SK-N-SH (cell line): Measurements from ENCODE around the gene STXBP1.

Experiments used
- FOSL2 ChIP-seq: IDR thresholded peaks from 2 replicates; pipeline ENCODE4 v1.4.0; 2012; ENCODE audit warnings: low read depth, mild to moderate bottlenecking, moderate library complexity, borderline replicate concordance
- MXI1 ChIP-seq: IDR thresholded peaks from 2 replicates; pipeline ENCODE4 v1.6.1; 2012; ENCODE audit warnings: mild to moderate bottlenecking, low read depth, low read length, improper control_type of control experiment
- RCOR1 ChIP-seq: fragments of 150-350 bp; IDR thresholded peaks from 2 replicates; pipeline ENCODE4 v1.6.1; 2017; ENCODE audit warnings: antibody characterized with exemption, low read length
- RXRA ChIP-seq: IDR thresholded peaks from 2 replicates; pipeline ENCODE4 v1.4.0; 2012; ENCODE audit warnings: low read depth, mild to moderate bottlenecking, borderline replicate concordance
- YY1 ChIP-seq: IDR thresholded peaks from 2 replicates; pipeline ENCODE4 v1.4.0; 2012; ENCODE audit warnings: low read depth, mild to moderate bottlenecking
- TF ChIP-seq, protein P1 (sequence below): fragments of 200-600 bp; sonication (generic); IDR thresholded peaks from 2 replicates; pipeline ENCODE4 v1.6.1; 2017; ENCODE audit warnings: antibody characterized with exemption, mild to moderate bottlenecking, moderate library complexity

DNA sequence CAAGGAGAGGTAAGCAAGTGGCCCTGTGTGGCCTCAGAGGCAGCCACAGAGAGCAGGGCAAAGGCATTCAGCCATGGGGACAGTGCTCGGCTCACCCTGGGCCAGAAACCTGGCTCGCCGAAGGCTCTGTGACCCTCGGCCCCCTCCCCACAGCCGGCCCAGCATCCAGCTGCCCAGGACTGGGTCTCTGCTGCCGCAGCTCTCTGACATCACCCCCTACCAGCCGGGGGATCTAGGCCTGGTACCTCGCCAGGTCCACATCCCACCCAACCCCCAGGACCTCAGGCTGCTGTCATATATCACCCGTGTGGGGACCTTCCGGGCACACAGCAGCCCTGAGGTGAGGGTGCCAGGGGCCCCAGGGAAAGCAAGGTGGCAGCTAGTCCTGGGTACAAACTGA, 100.8 kb downstream of the STXBP1 start:
- TF ChIP-seq MXI1: no peak
- TF ChIP-seq, protein P1, sequence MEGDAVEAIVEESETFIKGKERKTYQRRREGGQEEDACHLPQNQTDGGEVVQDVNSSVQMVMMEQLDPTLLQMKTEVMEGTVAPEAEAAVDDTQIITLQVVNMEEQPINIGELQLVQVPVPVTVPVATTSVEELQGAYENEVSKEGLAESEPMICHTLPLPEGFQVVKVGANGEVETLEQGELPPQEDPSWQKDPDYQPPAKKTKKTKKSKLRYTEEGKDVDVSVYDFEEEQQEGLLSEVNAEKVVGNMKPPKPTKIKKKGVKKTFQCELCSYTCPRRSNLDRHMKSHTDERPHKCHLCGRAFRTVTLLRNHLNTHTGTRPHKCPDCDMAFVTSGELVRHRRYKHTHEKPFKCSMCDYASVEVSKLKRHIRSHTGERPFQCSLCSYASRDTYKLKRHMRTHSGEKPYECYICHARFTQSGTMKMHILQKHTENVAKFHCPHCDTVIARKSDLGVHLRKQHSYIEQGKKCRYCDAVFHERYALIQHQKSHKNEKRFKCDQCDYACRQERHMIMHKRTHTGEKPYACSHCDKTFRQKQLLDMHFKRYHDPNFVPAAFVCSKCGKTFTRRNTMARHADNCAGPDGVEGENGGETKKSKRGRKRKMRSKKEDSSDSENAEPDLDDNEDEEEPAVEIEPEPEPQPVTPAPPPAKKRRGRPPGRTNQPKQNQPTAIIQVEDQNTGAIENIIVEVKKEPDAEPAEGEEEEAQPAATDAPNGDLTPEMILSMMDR: no peak
- no peak for TF ChIP-seq YY1
- TF ChIP-seq RXRA: no peak
- no peak for TF ChIP-seq FOSL2
- TF ChIP-seq RCOR1: no peak
